Peyer's patch (tissue), 4 donors: ENCODE results near the gene FARP1. TPM values are rescaled to one million over a fixed set of nuclear protein-coding genes. Genes with fewer than 3 reads are reported as not detected.

Source experiments
- DNase-seq, 3 donors: peaks; one replicate each; pipeline ENCODE4 v3.0.0-alpha.2; 2017 to 2019
- H3K27ac ChIP-seq, 4 donors: fragments of 200-600 bp; sonication (generic); one replicate each; pipeline ENCODE4 v1.5.1; 2016 to 2019
- H3K27me3 ChIP-seq, 2 donors: fragments of 200-600 bp; sonication (generic); one replicate each; pipeline ENCODE4 v1.5.1; 2019
- H3K36me3 ChIP-seq, 3 donors: fragments of 200-600 bp; sonication (generic); one replicate each; pipeline ENCODE4 v1.5.1; 2016 to 2019
- H3K4me1 ChIP-seq, 4 donors: fragments of 200-600 bp; sonication (generic); one replicate each; pipeline ENCODE4 v1.5.1; 2016 to 2019
- H3K4me3 ChIP-seq, 4 donors: fragments of 200-600 bp; sonication (generic); 1 replicate in 3 of 4; 2 replicates in 1 of 4; pipeline ENCODE4 v1.5.1; 2016 to 2019; ENCODE audit warnings: mild to moderate bottlenecking in 1 of 4
- H3K9me3 ChIP-seq, 4 donors: fragments of 200-600 bp; sonication (generic); one replicate each; pipeline ENCODE4 v1.5.1; 2016 to 2019; ENCODE audit warnings: mild to moderate bottlenecking in 1 of 4
- POLR2A ChIP-seq, 2 donors: fragments of 450-650 bp; IDR thresholded peaks; one replicate each; pipeline ENCODE4 v1.5.1; 2017; ENCODE audit warnings: antibody characterized with exemption in 2 of 2, mild to moderate bottlenecking in 2 of 2, moderate library complexity in 2 of 2
- total RNA-seq, 4 donors: library from RNA; depleted of rRNA; stranded (reverse); fragments of >200 nt; gene quantifications; one replicate each; pipeline ENCODE4 v1.1.0, GENCODE V29; 2016
- TF ChIP-seq, protein P1 (sequence below), 6 experiments: fragments of 450-650 bp in 4 of 6; fragments of 200-600 bp in 2 of 6; sonication (generic) in 1 of 6; IDR thresholded peaks; one replicate each; pipeline ENCODE4 v1.5.1; 2017 to 2019; ENCODE audit warnings: antibody characterized with exemption in 6 of 6, mild to moderate bottlenecking in 3 of 6, moderate library complexity in 1 of 6

FARP1 gene
- total RNA-seq, 4 donors from 2014 or later: 10.6 to 61.1 (median 14.9) TPM

DNA sequence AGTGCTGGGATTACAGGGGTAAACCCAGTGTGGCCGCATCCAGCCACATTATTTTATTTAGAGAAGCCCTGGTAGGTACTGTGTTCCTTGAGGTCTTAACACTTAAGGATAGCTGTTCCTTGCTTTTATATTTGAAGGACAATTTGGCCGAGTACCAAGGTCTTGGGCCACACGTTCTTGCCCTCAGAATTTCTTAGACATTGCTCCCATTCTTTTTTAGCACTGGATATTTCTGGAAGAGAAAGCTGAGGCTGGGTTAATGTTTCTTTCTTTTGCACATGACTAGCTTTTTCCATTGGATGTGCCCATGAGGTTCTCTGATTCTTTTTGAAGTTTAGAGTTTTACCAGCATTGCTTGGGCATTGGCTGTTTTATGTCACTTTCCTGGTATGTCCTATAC lies 39.7 kb downstream of the FARP1 start:
- no peak overlapping the region for H3K27ac ChIP-seq
- no peaks in the 10 kb centered on the region for H3K36me3 ChIP-seq
- H3K27me3 ChIP-seq: no peaks in the 10 kb centered on the region
- DNase-seq: no peak
- TF ChIP-seq POLR2A (IDR thresholded peaks at IDR 0.05): no peak
- TF ChIP-seq, protein P1, sequence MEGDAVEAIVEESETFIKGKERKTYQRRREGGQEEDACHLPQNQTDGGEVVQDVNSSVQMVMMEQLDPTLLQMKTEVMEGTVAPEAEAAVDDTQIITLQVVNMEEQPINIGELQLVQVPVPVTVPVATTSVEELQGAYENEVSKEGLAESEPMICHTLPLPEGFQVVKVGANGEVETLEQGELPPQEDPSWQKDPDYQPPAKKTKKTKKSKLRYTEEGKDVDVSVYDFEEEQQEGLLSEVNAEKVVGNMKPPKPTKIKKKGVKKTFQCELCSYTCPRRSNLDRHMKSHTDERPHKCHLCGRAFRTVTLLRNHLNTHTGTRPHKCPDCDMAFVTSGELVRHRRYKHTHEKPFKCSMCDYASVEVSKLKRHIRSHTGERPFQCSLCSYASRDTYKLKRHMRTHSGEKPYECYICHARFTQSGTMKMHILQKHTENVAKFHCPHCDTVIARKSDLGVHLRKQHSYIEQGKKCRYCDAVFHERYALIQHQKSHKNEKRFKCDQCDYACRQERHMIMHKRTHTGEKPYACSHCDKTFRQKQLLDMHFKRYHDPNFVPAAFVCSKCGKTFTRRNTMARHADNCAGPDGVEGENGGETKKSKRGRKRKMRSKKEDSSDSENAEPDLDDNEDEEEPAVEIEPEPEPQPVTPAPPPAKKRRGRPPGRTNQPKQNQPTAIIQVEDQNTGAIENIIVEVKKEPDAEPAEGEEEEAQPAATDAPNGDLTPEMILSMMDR (IDR thresholded peaks at IDR 0.05): no peak
- H3K4me1 ChIP-seq: no peaks in the 10 kb centered on the region
- H3K4me3 ChIP-seq: no peak overlapping the region
- no peaks in the 10 kb centered on the region for H3K9me3 ChIP-seq

- no peak for DNase-seq
- Histone ChIP-seq H3K4me3 (no peak overlapping the region), H3K27me3 (no peaks in the 10 kb centered on the region), H3K4me1 (no peaks in the 10 kb centered on the region), H3K27ac (no peak overlapping the region), H3K36me3 (no peaks in the 10 kb centered on the region), H3K9me3 (no peaks in the 10 kb centered on the region)
- no peak for TF ChIP-seq POLR2A (IDR thresholded peaks at IDR 0.05)
- TF ChIP-seq, protein P1 (IDR thresholded peaks at IDR 0.05): no peak
These were observed 41.9 kb downstream of the FARP1 start for GRCh38 chr13:98184792-98185191.

DNA sequence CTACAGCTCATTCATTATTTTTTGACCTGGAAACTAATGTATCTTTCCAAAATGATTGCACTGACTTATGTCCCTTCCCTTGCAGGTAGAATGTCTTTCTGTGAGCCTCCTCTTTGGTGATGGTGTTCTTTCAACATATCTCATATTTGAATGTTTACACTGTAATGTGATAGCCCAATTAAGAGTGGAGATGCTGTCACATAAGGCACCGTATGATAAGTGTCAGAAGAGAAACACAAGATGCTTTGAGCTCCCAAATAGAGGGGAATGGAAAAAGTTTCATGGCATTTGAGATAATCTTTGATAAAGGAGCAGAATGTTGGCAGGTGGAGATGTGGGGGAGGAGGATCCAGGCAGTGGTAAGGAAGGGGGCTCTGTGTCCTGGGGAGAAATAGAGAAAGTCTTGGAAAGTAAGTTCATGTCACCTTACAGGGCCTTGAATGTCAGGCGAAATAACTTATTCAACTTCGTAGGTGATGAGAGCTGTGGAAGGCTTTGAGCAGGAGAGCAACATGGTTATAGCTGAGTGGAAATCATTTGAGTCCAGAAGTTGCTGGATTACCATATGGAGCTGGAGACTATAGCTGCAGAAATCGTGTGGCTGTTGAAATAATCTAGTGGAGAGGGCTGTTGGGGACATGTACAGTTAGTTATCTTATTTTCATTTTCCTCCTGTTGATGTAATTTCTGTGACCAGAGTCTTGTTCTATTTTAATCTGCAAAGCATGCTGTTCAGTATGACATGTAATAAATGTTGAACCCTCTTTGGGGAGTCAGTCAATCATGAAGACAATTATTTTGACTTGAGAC lies 44.5 kb downstream of the FARP1 start:
- Histone ChIP-seq H3K36me3 (no peaks in the 10 kb centered on the region), H3K27me3 (no peaks in the 10 kb centered on the region), H3K4me3 (no peak overlapping the region), H3K4me1 (no peaks in the 10 kb centered on the region), H3K9me3 (no peaks in the 10 kb centered on the region), H3K27ac (peak overlapping the region in 1 of 4 donors; percentile 61)
- no peak for TF ChIP-seq POLR2A (IDR thresholded peaks at IDR 0.05)
- TF ChIP-seq, protein P1 (IDR thresholded peaks at IDR 0.05): no peak
- no peak for DNase-seq

DNA sequence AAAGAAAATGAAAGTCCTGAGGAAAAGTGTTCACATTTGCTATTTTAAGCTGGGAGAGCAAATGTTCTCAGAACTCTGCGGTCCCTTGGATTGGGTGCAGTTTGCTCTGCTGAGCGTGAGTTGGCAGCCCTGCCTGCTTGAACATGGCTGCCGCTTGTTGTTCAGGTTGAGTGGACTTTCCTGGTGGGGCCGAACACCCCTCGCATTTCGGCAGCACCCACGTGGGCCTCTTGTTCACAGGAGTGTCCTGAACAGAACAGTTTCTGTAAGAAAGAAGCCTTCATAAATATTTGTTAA lies 45.0 kb downstream of the FARP1 start:
- no peak for DNase-seq
- H3K4me3 ChIP-seq: no peak overlapping the region
- TF ChIP-seq, protein P1 (IDR thresholded peaks at IDR 0.05): no peak
- no peak for TF ChIP-seq POLR2A (IDR thresholded peaks at IDR 0.05)
- no peaks in the 10 kb centered on the region for H3K4me1 ChIP-seq
- H3K27ac ChIP-seq: peak overlapping the region in 1 of 4 donors; percentile 61
- H3K27me3 ChIP-seq: no peaks in the 10 kb centered on the region
- no peaks in the 10 kb centered on the region for H3K9me3 ChIP-seq
- H3K36me3 ChIP-seq: no peaks in the 10 kb centered on the region

DNA sequence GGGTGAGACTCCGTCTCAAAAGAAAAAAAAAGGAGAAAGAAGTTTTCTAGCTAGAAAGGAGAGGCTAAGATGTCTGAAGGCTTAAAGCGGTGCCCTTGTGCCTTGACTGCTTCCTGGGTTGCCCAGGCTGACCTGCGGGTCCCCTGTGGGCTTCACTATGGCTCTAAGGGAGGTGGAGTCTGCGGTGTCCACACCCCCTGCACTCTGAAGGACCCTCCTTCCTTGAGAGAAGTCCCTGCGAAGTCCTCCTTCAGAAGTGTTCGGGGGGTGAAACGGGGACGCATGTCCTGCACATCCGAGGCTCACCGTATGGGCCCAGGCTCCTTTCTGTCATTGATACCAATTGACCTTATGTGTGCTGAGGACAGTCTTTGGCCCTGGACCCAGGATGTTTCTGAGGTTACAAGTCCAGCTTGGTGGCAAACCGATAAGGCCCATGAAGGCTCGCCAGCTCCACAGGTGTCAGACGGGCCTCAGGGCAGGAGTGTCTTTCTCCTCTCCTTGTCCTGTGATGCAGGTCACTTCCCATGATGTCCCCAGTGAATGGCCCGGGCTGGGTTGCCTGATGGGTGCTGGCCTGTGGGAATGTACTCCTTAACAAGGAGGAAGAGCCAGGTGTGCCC lies 45.8 kb downstream of the FARP1 start:
- Histone ChIP-seq H3K36me3 (no peaks in the 10 kb centered on the region), H3K27me3 (no peaks in the 10 kb centered on the region), H3K9me3 (no peaks in the 10 kb centered on the region), H3K4me1 (no peaks in the 10 kb centered on the region), H3K4me3 (no peak overlapping the region), H3K27ac (peak overlapping the region in 1 of 4 donors; percentile 61)
- DNase-seq: no peak
- no peak for TF ChIP-seq POLR2A (IDR thresholded peaks at IDR 0.05)
- TF ChIP-seq, protein P1 (IDR thresholded peaks at IDR 0.05): no peak
